ENCODE results near the gene ATP2A2.

DNA sequence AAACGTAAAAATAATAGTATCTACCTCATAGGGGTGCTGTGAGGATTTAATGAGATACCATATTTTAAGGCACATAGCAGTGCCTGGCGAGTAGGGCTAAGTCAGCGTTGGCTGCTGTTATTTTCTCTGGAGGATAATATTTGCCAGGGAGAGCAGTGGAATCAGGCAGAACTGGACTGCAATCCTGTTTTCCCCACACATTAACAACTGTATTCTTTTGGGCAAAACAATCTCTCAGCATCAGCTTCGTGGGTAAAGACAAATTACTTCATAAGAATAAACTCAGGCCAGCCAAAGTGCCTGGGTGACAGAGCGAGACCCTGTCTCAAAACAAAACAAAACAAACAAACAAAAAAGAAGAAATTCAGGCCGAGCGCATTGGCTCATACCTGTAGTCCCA is 29.7 kb upstream of the ATP2A2 start:
- TF ChIP-seq, protein P1, sequence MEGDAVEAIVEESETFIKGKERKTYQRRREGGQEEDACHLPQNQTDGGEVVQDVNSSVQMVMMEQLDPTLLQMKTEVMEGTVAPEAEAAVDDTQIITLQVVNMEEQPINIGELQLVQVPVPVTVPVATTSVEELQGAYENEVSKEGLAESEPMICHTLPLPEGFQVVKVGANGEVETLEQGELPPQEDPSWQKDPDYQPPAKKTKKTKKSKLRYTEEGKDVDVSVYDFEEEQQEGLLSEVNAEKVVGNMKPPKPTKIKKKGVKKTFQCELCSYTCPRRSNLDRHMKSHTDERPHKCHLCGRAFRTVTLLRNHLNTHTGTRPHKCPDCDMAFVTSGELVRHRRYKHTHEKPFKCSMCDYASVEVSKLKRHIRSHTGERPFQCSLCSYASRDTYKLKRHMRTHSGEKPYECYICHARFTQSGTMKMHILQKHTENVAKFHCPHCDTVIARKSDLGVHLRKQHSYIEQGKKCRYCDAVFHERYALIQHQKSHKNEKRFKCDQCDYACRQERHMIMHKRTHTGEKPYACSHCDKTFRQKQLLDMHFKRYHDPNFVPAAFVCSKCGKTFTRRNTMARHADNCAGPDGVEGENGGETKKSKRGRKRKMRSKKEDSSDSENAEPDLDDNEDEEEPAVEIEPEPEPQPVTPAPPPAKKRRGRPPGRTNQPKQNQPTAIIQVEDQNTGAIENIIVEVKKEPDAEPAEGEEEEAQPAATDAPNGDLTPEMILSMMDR (conservative IDR thresholded peaks at IDR 0.05; ENCODE audit: low read depth, low read length): no peak
- no peak for TF ChIP-seq POLR2A (IDR thresholded peaks at IDR 0.05; ENCODE audit: low read depth, low read length)
- no peak for TF ChIP-seq MAFK (IDR thresholded peaks at IDR 0.05; ENCODE audit: low read depth, low read length)
- TF ChIP-seq, protein P2, sequence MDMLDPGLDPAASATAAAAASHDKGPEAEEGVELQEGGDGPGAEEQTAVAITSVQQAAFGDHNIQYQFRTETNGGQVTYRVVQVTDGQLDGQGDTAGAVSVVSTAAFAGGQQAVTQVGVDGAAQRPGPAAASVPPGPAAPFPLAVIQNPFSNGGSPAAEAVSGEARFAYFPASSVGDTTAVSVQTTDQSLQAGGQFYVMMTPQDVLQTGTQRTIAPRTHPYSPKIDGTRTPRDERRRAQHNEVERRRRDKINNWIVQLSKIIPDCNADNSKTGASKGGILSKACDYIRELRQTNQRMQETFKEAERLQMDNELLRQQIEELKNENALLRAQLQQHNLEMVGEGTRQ (IDR thresholded peaks at IDR 0.05; ENCODE audit: low read depth, low read length): no peak
- TF ChIP-seq, protein P3, sequence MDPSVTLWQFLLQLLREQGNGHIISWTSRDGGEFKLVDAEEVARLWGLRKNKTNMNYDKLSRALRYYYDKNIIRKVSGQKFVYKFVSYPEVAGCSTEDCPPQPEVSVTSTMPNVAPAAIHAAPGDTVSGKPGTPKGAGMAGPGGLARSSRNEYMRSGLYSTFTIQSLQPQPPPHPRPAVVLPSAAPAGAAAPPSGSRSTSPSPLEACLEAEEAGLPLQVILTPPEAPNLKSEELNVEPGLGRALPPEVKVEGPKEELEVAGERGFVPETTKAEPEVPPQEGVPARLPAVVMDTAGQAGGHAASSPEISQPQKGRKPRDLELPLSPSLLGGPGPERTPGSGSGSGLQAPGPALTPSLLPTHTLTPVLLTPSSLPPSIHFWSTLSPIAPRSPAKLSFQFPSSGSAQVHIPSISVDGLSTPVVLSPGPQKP (IDR thresholded peaks at IDR 0.05; ENCODE audit: borderline replicate concordance, low read depth, low read length): no peak
